CD14-positive monocyte (primary cell): Measurements from ENCODE around the gene TIGD6. TPM values are rescaled to one million over a fixed set of nuclear protein-coding genes. Genes with fewer than 3 reads are reported as not detected.

Experiments
- DNase-seq, 3 donors: peaks; one replicate each; pipeline ENCODE4 v3.0.0-alpha.2; 2011 to 2022
- H2AFZ ChIP-seq: 2 replicates; pipeline ENCODE4 v1.6.0; 2012; ENCODE audit warnings: mild to moderate bottlenecking, low read depth, low read length, inconsistent platforms; ENCODE audit not compliant: insufficient read depth, poor library complexity, severe bottlenecking
- H3K27ac ChIP-seq, 2 donors: 1 replicate in 1 of 2; 2 replicates in 1 of 2; pipeline ENCODE4 v1.5.1; 2012 to 2013; ENCODE audit warnings: low read length in 2 of 2, control low read depth in 1 of 2, inconsistent platforms in 1 of 2, low read depth in 1 of 2, mild to moderate bottlenecking in 1 of 2
- H3K27me3 ChIP-seq, 2 donors: one replicate each; pipeline versions ENCODE4 v1.6.0 to v1.6.1; 2011 to 2013; ENCODE audit warnings: low read length in 2 of 2; ENCODE audit not compliant: control insufficient read depth in 2 of 2, insufficient read depth in 2 of 2
- H3K36me3 ChIP-seq, 2 donors: replicated peaks in 1 of 2; 1 replicate in 1 of 2; 2 replicates in 1 of 2; pipeline versions ENCODE4 v1.5.1 to v1.6.1; 2012 to 2013; ENCODE audit warnings: low read length in 2 of 2, control low read depth in 1 of 2, inconsistent platforms in 1 of 2, mild to moderate bottlenecking in 1 of 2; ENCODE audit not compliant: insufficient read depth in 2 of 2, control insufficient read depth in 1 of 2
- H3K4me1 ChIP-seq, 2 donors: 1 replicate in 1 of 2; 2 replicates in 1 of 2; pipeline versions ENCODE4 v1.5.1 to v1.6.1; 2012 to 2013; ENCODE audit warnings: low read length in 2 of 2, control low read depth in 1 of 2, inconsistent platforms in 1 of 2, mild to moderate bottlenecking in 1 of 2, moderate library complexity in 1 of 2; ENCODE audit not compliant: insufficient read depth in 2 of 2, control insufficient read depth in 1 of 2
- H3K4me2 ChIP-seq: replicated peaks from 2 replicates; pipeline ENCODE3; 2012; ENCODE audit warnings: low read length, moderate library complexity, mild to moderate bottlenecking; ENCODE audit not compliant: poor library complexity, severe bottlenecking; ENCODE audit errors: extremely low read depth
- H3K4me3 ChIP-seq, 3 experiments: fragments of 200-600 bp in 1 of 3; sonication (generic) in 1 of 3; replicated peaks in 1 of 3; 1 replicate in 2 of 3; 2 replicates in 1 of 3; pipeline ENCODE4 v1.5.1; 2011 to 2013; ENCODE audit warnings: low read length in 3 of 3, mild to moderate bottlenecking in 3 of 3, control low read depth in 2 of 3, low read depth in 2 of 3, inconsistent platforms in 1 of 3, moderate library complexity in 1 of 3
- H3K79me2 ChIP-seq: 2 replicates; pipeline ENCODE4 v1.6.0; 2012; ENCODE audit warnings: mild to moderate bottlenecking, control low read depth, inconsistent platforms, low read length, moderate library complexity; ENCODE audit not compliant: insufficient read depth
- H3K9ac ChIP-seq: 2 replicates; pipeline ENCODE4 v1.6.0; 2017; ENCODE audit warnings: low read length, mild to moderate bottlenecking; ENCODE audit not compliant: insufficient read depth, poor library complexity, severe bottlenecking
- H3K9me3 ChIP-seq, 2 donors: replicated peaks in 1 of 2; 1 replicate in 1 of 2; 2 replicates in 1 of 2; pipeline versions ENCODE4 v1.5.1 to v1.6.1; 2012 to 2013; ENCODE audit warnings: low read length in 2 of 2, control low read depth in 1 of 2; ENCODE audit not compliant: control insufficient read depth in 1 of 2, insufficient read depth in 1 of 2
- H4K20me1 ChIP-seq: 2 replicates; pipeline ENCODE4 v1.6.0; 2012; ENCODE audit warnings: mild to moderate bottlenecking, low read length, control low read depth, moderate library complexity; ENCODE audit not compliant: insufficient read depth
- H3K27ac Mint-ChIP-seq, 7 donors: one replicate each; pipeline ENCODE4 v1.8.0; 2020; ENCODE audit warnings: mild to moderate bottlenecking in 7 of 7, mixed read lengths in 7 of 7, moderate library complexity in 6 of 7, inconsistent platforms in 2 of 7
- H3K27me3 Mint-ChIP-seq, 3 donors: one replicate each; pipeline ENCODE4 v1.8.0; 2021 to 2022; ENCODE audit warnings: low read depth in 3 of 3, mild to moderate bottlenecking in 3 of 3, mixed read lengths in 3 of 3, moderate library complexity in 3 of 3, inconsistent platforms in 1 of 3
- H3K36me3 Mint-ChIP-seq, 2 donors: one replicate each; pipeline ENCODE4 v1.8.0; 2020; ENCODE audit warnings: mixed read lengths in 2 of 2, inconsistent platforms in 1 of 2, mild to moderate bottlenecking in 1 of 2
- H3K4me1 Mint-ChIP-seq: one replicate; pipeline ENCODE4 v1.8.0; 2020; ENCODE audit warnings: mild to moderate bottlenecking, mixed read lengths
- H3K4me3 Mint-ChIP-seq, 2 donors: one replicate each; pipeline ENCODE4 v1.8.0; 2020; ENCODE audit warnings: mild to moderate bottlenecking in 2 of 2, mixed read lengths in 2 of 2, moderate library complexity in 1 of 2
- H3K9me3 Mint-ChIP-seq, 7 donors: one replicate each; pipeline ENCODE4 v1.8.0; 2020 to 2022; ENCODE audit warnings: mixed read lengths in 7 of 7, mild to moderate bottlenecking in 6 of 7, moderate library complexity in 6 of 7, inconsistent platforms in 2 of 7
- CTCF ChIP-seq: fragments of 200-600 bp; IDR thresholded peaks from one replicate; pipeline ENCODE4 v1.8.0; 2022; ENCODE audit warnings: antibody characterized with exemption, mild to moderate bottlenecking
- WGBS: methylation state at CpG from one replicate; pipeline ENCODE4 v1.1.5; 2013; ENCODE audit warnings: missing lambda C conversion rate; ENCODE audit not compliant: insufficient coverage; 5-methylcytosine and 5-hydroxymethylcytosine counted together
- intact Hi-C, 2 donors: fragments of 100-400 bp; cut with micrococcal nuclease; formaldehyde crosslinking; loops; one replicate each; pipeline versions ENCODE4 v1.15.0 to v1.15.1; 2023
- polyA plus RNA-seq, 3 donors: library from polyadenylated mRNA; depleted of rRNA in 1 of 3; unstranded in 2 of 3; stranded (reverse) in 1 of 3; fragments of 300-500 nt in 2 of 3; fragments of >200 nt in 1 of 3; fragmentation: Illumina TruSeq in 2 of 3; gene quantifications; 1 replicate in 2 of 3; 2 replicates in 1 of 3; pipeline ENCODE4 v1.2.3, GENCODE V29; 2012 to 2021

TIGD6 gene
- polyA plus RNA-seq, 3 donors: 0.88 to 2.5 (median 1.8) TPM

- Histone ChIP-seq H3K36me3 (peaks cover 98 to 100% of the 10 kb centered on the region in 2 donors), H3K27me3 (no peaks in the 10 kb centered on the region), H3K4me1 (no peaks in the 10 kb centered on the region), H3K9me3 (peaks cover 7 to 9% of the 10 kb centered on the region in 2 donors), H4K20me1 (no peaks in the 10 kb centered on the region), H3K4me2 (no peak overlapping the region), H3K4me3 (no peak overlapping the region), H3K27ac (no peak overlapping the region), H2AFZ (no peak overlapping the region), H3K9ac (no peak overlapping the region), H3K79me2 (no peaks in the 10 kb centered on the region)
- intact Hi-C loops: no loop called here
- H3K27me3 Mint-ChIP-seq: no peaks in the 10 kb centered on the region
- H3K36me3 Mint-ChIP-seq: peaks cover 87 to 95% of the 10 kb centered on the region in 2 donors
- H3K27ac Mint-ChIP-seq: no peak overlapping the region
- WGBS: no CpG with 5 or more reads among the region's 1 CpG
- TF ChIP-seq CTCF: no peak
- peaks cover 6% of the 10 kb centered on the region for H3K4me1 Mint-ChIP-seq
- DNase-seq: no peak
- no peak overlapping the region for H3K4me3 Mint-ChIP-seq
- H3K9me3 Mint-ChIP-seq: peaks cover 3 to 11% (median 7%) of the 10 kb centered on the region in 7 donors
These were observed 19.8 kb upstream of the TIGD6 start for GRCh38 chr5:150020249-150020648.

- no peak overlapping the region for H3K27ac Mint-ChIP-seq
- Histone ChIP-seq H2AFZ (no peak overlapping the region), H3K4me3 (no peak overlapping the region), H3K79me2 (no peaks in the 10 kb centered on the region), H3K9ac (no peak overlapping the region), H3K27ac (no peak overlapping the region), H3K27me3 (no peaks in the 10 kb centered on the region), H3K36me3 (peaks cover 98 to 100% of the 10 kb centered on the region in 2 donors), H4K20me1 (no peaks in the 10 kb centered on the region), H3K4me1 (no peaks in the 10 kb centered on the region), H3K9me3 (peaks cover 12 to 13% of the 10 kb centered on the region in 2 donors), H3K4me2 (no peak overlapping the region)
- TF ChIP-seq CTCF: no peak
- H3K4me1 Mint-ChIP-seq: peaks cover 6% of the 10 kb centered on the region
- peaks cover 92 to 98% of the 10 kb centered on the region in 2 donors for H3K36me3 Mint-ChIP-seq
- H3K4me3 Mint-ChIP-seq: no peak overlapping the region
- peaks cover 5 to 22% (median 11%) of the 10 kb centered on the region in 7 donors for H3K9me3 Mint-ChIP-seq
- 100% methylated on average over 1 of the region's 6 CpGs for WGBS
- intact Hi-C loops: no loop called here
- H3K27me3 Mint-ChIP-seq: no peaks in the 10 kb centered on the region
- no peak for DNase-seq
These were observed 17.0 kb upstream of the TIGD6 start for GRCh38 chr5:150017226-150018005.
